HEK293T (cell line): ENCODE data around the gene SH3BP2.

ENCODE experiments used
- CTCF ChIA-PET: fragments of 350-600 bp; formaldehyde crosslinking; extraction: SDS; loops from one replicate; lab custom pipeline; 2021; ENCODE audit warnings: antibody characterized with exemption, inconsistent platforms; lab: Yijun Ruan, JAX
- POLR2A ChIA-PET: fragments of 350-600 bp; formaldehyde crosslinking; extraction: SDS; loops from one replicate; lab custom pipeline; 2020; ENCODE audit warnings: antibody characterized with exemption, inconsistent platforms; lab: Yijun Ruan, JAX
- DNase-seq: peaks from one replicate; pipeline ENCODE4 v3.0.0; 2012; ENCODE audit warnings: mixed read lengths; ENCODE audit errors: extremely low spot score
- ARNT ChIP-seq: fragments of 450-650 bp; IDR thresholded peaks from 2 replicates; pipeline ENCODE4 v1.6.1; 2017; ENCODE audit warnings: mild to moderate bottlenecking
- BHLHE40 ChIP-seq: fragments of 450-650 bp; IDR thresholded peaks from 2 replicates; pipeline ENCODE4 v1.6.1; 2016; ENCODE audit warnings: mild to moderate bottlenecking, moderate library complexity, borderline replicate concordance
- CTBP1 ChIP-seq: fragments of 450-650 bp; IDR thresholded peaks from 2 replicates; pipeline ENCODE4 v1.6.1; 2016; ENCODE audit warnings: borderline replicate concordance
- ELF4 ChIP-seq: fragments of 450-650 bp; IDR thresholded peaks from 2 replicates; pipeline ENCODE4 v1.6.1; 2017; ENCODE audit warnings: antibody characterized with exemption
- FOXA1 ChIP-seq: fragments of 450-650 bp; IDR thresholded peaks from 2 replicates; pipeline ENCODE4 v1.6.1; 2016; ENCODE audit warnings: mild to moderate bottlenecking
- FOXK2 ChIP-seq: fragments of 450-650 bp; IDR thresholded peaks from 2 replicates; pipeline ENCODE4 v1.6.1; 2016; ENCODE audit warnings: mild to moderate bottlenecking
- FOXM1 ChIP-seq: fragments of 450-650 bp; IDR thresholded peaks from 2 replicates; pipeline ENCODE4 v1.6.1; 2017; ENCODE audit warnings: mild to moderate bottlenecking, borderline replicate concordance
- HDGF ChIP-seq: fragments of 450-650 bp; IDR thresholded peaks from 2 replicates; pipeline ENCODE4 v1.6.1; 2017; ENCODE audit warnings: antibody characterized with exemption, borderline replicate concordance
- L3MBTL2 ChIP-seq: fragments of 450-650 bp; conservative IDR thresholded peaks from 2 replicates; pipeline ENCODE4 v1.6.1; 2016; ENCODE audit warnings: mild to moderate bottlenecking
- LEF1 ChIP-seq: fragments of 450-650 bp; IDR thresholded peaks from 2 replicates; pipeline ENCODE4 v1.6.1; 2017; ENCODE audit warnings: mild to moderate bottlenecking, borderline replicate concordance
- NFRKB ChIP-seq: fragments of 450-650 bp; IDR thresholded peaks from 2 replicates; pipeline ENCODE4 v1.6.1; 2016; ENCODE audit warnings: mild to moderate bottlenecking, moderate library complexity
- PKNOX1 ChIP-seq: fragments of 450-650 bp; IDR thresholded peaks from 2 replicates; pipeline ENCODE4 v1.6.1; 2016
- SP1 ChIP-seq: fragments of 450-650 bp; IDR thresholded peaks from 2 replicates; pipeline ENCODE4 v1.6.1; 2017
- SUZ12 ChIP-seq: fragments of 450-650 bp; IDR thresholded peaks from 2 replicates; pipeline ENCODE4 v1.6.1; 2016; ENCODE audit warnings: mild to moderate bottlenecking
- TARDBP ChIP-seq: fragments of 450-650 bp; IDR thresholded peaks from 2 replicates; pipeline ENCODE4 v1.6.1; 2016
- ZNF384 ChIP-seq: fragments of 450-650 bp; IDR thresholded peaks from 2 replicates; pipeline ENCODE4 v1.6.1; 2016

SH3BP2 gene

GRCh38 chr4:2781911-2782310, 11.0 kb upstream of the SH3BP2 start:
- ChIA-PET CTCF (no interaction called here), POLR2A (interaction anchor here (1.0 kb wide), 1 partner anchor 8 kb away, joined by 3 read pairs; no protein-coding TSS in a partner anchor)
- TF ChIP-seq PKNOX1 (peak; percentile 27; the same call in 1 of the 2 replicates), CTBP1 (no peak), ZNF384 (no peak), SUZ12 (no peak), TARDBP (no peak)
- no peak for DNase-seq

- no peak for DNase-seq
- ChIA-PET POLR2A (no interaction called here), CTCF (interaction anchor here (0.7 kb wide), 1 partner anchor 1076 kb away, joined by 4 read pairs; no protein-coding TSS in a partner anchor)
- TF ChIP-seq ZNF384, result no peak
- TF ChIP-seq BHLHE40, result no peak
- TF ChIP-seq SUZ12, result no peak
- no peak for TF ChIP-seq SP1
- TF ChIP-seq L3MBTL2, result no peak
- no peak for TF ChIP-seq ARNT
- no peak for TF ChIP-seq FOXM1
- TF ChIP-seq CTBP1, result no peak
- no peak for TF ChIP-seq HDGF
- no peak for TF ChIP-seq FOXK2
- no peak for TF ChIP-seq NFRKB
- no peak for TF ChIP-seq TARDBP
- no peak for TF ChIP-seq FOXA1
- no peak for TF ChIP-seq ELF4
- TF ChIP-seq LEF1, result no peak
- no peak for TF ChIP-seq PKNOX1
These were observed 9.1 kb upstream of the SH3BP2 start for GRCh38 chr4:2783790-2784189.

GRCh38 chr4:2785613-2786012, 7.3 kb upstream of the SH3BP2 start:
- POLR2A ChIA-PET, result interaction anchor here (0.6 to 2.0 kb wide), 2 partner anchors 33 to 185 kb away, joined by 4 to 7 read pairs; no protein-coding TSS in a partner anchor
- DNase-seq, result no peak
- CTCF ChIA-PET, result no interaction called here

GRCh38 chr4:2786152-2786671, 6.7 kb upstream of the SH3BP2 start:
- TF ChIP-seq LEF1, result no peak
- TF ChIP-seq HDGF, result no peak
- TF ChIP-seq ZNF384, result no peak
- TF ChIP-seq FOXK2, result no peak
- TF ChIP-seq ARNT, result no peak
- TF ChIP-seq SUZ12, result no peak
- TF ChIP-seq TARDBP, result no peak
- TF ChIP-seq FOXM1, result no peak
- TF ChIP-seq CTBP1, result no peak
- no peak for TF ChIP-seq FOXA1
- TF ChIP-seq SP1, result no peak
- no peak for TF ChIP-seq BHLHE40
- no peak for TF ChIP-seq ELF4
- no peak for TF ChIP-seq PKNOX1
- no peak for TF ChIP-seq L3MBTL2
- no peak for DNase-seq
- POLR2A ChIA-PET, result interaction anchor here (0.6 to 2.0 kb wide), 2 partner anchors 32 to 184 kb away, joined by 4 to 7 read pairs; no protein-coding TSS in a partner anchor
- CTCF ChIA-PET, result no interaction called here

More at GRCh38 chr4:2785613-2786012, 7.3 kb upstream of the SH3BP2 start:
- no peak for TF ChIP-seq LEF1
- no peak for TF ChIP-seq BHLHE40
- TF ChIP-seq FOXA1, result no peak
- no peak for TF ChIP-seq PKNOX1
- TF ChIP-seq ELF4, result no peak
- no peak for TF ChIP-seq FOXM1
- TF ChIP-seq SUZ12, result no peak
- TF ChIP-seq TARDBP, result no peak
- no peak for TF ChIP-seq FOXK2
- no peak for TF ChIP-seq L3MBTL2
- TF ChIP-seq CTBP1, result no peak
- TF ChIP-seq SP1, result no peak
- TF ChIP-seq ZNF384, result no peak
- TF ChIP-seq ARNT, result no peak
- TF ChIP-seq HDGF, result no peak
- no peak for TF ChIP-seq NFRKB

- DNase-seq, result no peak
- TF ChIP-seq BHLHE40 (no peak), FOXM1 (no peak), CTBP1 (no peak), SP1 (no peak), HDGF (no peak), FOXK2 (no peak), ARNT (no peak), TARDBP (no peak), SUZ12 (no peak), L3MBTL2 (no peak), ELF4 (no peak), FOXA1 (no peak), LEF1 (no peak)
- CTCF ChIA-PET, result no interaction called here
- POLR2A ChIA-PET, result interaction anchor here (1.0 to 2.0 kb wide), 2 partner anchors 32 kb away, joined by 3 to 7 read pairs; no protein-coding TSS in a partner anchor
These were observed 6.1 kb upstream of the SH3BP2 start for GRCh38 chr4:2786794-2787229.
